Measurements from ENCODE around the gene COL8A2.

DNA sequence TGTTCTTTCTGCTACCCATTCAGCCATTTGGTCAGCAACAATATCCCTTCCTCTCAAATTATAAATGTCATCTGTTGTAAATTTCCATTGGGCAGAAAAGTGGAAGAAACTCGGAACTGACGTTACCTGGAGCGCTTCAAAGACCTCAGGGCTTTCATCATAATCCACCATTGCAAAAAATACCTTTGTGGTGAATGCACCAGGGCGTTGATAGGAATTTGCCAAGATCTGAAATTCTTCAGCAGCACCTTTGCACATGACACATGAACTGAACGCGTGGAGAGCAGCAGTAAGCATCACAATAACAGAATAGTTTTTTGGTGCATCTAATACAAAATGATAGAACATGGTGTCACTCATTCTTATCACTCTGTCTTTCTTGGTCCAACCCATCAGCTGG, 44.2 kb downstream of the COL8A2 start:
- TF ChIP-seq, protein P1, sequence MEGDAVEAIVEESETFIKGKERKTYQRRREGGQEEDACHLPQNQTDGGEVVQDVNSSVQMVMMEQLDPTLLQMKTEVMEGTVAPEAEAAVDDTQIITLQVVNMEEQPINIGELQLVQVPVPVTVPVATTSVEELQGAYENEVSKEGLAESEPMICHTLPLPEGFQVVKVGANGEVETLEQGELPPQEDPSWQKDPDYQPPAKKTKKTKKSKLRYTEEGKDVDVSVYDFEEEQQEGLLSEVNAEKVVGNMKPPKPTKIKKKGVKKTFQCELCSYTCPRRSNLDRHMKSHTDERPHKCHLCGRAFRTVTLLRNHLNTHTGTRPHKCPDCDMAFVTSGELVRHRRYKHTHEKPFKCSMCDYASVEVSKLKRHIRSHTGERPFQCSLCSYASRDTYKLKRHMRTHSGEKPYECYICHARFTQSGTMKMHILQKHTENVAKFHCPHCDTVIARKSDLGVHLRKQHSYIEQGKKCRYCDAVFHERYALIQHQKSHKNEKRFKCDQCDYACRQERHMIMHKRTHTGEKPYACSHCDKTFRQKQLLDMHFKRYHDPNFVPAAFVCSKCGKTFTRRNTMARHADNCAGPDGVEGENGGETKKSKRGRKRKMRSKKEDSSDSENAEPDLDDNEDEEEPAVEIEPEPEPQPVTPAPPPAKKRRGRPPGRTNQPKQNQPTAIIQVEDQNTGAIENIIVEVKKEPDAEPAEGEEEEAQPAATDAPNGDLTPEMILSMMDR (IDR thresholded peaks at IDR 0.05) = no peak
- TF ChIP-seq, protein P2, sequence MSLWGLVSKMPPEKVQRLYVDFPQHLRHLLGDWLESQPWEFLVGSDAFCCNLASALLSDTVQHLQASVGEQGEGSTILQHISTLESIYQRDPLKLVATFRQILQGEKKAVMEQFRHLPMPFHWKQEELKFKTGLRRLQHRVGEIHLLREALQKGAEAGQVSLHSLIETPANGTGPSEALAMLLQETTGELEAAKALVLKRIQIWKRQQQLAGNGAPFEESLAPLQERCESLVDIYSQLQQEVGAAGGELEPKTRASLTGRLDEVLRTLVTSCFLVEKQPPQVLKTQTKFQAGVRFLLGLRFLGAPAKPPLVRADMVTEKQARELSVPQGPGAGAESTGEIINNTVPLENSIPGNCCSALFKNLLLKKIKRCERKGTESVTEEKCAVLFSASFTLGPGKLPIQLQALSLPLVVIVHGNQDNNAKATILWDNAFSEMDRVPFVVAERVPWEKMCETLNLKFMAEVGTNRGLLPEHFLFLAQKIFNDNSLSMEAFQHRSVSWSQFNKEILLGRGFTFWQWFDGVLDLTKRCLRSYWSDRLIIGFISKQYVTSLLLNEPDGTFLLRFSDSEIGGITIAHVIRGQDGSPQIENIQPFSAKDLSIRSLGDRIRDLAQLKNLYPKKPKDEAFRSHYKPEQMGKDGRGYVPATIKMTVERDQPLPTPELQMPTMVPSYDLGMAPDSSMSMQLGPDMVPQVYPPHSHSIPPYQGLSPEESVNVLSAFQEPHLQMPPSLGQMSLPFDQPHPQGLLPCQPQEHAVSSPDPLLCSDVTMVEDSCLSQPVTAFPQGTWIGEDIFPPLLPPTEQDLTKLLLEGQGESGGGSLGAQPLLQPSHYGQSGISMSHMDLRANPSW (CRISPR knock-in tag; conservative IDR thresholded peaks at IDR 0.05; ENCODE audit: low read depth) = no peak
- TF ChIP-seq ATF1 (CRISPR knock-in tag; IDR thresholded peaks at IDR 0.05) (no peak), HMGA2 (CRISPR knock-in tag; IDR thresholded peaks at IDR 0.05) (no peak), NR3C1 (CRISPR knock-in tag; conservative IDR thresholded peaks at IDR 0.05; ENCODE audit: low read depth) (no peak), TCF7 (CRISPR knock-in tag; IDR thresholded peaks at IDR 0.05; ENCODE audit: low read depth) (no peak)
